Fibroblast of the aortic adventitia (primary cell): ENCODE results near the gene LRRTM1. TPM values are rescaled to one million over a fixed set of nuclear protein-coding genes. Genes with fewer than 3 reads are reported as not detected.

Source experiments
- DNase-seq: peaks from one replicate; pipeline ENCODE4 v3.0.0-alpha.2; 2010; ENCODE audit warnings: low read depth
- H3K4me3 ChIP-seq: 2 replicates; pipeline ENCODE4 v1.5.1; 2011; ENCODE audit warnings: low read depth, mild to moderate bottlenecking, control low read depth, low read length, moderate library complexity
- total RNA-seq: library from RNA; depleted of rRNA; stranded (reverse); fragments of >200 nt; gene quantifications from 2 replicates; pipeline ENCODE4 v1.2.3, GENCODE V29; 2012; ENCODE audit warnings: low replicate concordance
- TF ChIP-seq, protein P1 (sequence below): IDR thresholded peaks from 2 replicates; pipeline ENCODE4 v1.5.1; 2011; ENCODE audit warnings: mild to moderate bottlenecking, low read length, control low read depth, inconsistent platforms; ENCODE audit not compliant: insufficient read depth

LRRTM1 gene
- total RNA-seq, 1 donor: 0.09 TPM

DNA sequence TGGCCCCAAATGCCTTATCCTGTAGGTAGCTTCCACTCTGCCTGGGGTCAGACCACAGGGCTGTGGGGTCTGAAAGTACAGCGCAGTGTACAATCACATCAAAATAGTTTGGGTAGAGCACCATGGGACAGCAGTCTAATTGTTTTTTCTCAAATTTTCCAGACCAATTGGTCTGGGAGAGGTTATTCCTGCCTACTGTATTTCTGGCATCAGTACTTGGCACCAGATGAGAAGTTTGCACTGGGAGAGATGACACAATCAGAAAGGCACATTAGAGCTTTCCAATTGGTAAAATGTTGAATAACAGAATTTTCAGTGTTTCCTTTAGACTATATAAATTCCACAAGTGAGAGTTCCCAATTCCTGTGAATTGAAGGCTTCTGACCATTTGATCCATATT is 30.9 kb upstream of the LRRTM1 start:
- DNase-seq: no peak
- no peak overlapping the region for H3K4me3 ChIP-seq
- TF ChIP-seq, protein P1, sequence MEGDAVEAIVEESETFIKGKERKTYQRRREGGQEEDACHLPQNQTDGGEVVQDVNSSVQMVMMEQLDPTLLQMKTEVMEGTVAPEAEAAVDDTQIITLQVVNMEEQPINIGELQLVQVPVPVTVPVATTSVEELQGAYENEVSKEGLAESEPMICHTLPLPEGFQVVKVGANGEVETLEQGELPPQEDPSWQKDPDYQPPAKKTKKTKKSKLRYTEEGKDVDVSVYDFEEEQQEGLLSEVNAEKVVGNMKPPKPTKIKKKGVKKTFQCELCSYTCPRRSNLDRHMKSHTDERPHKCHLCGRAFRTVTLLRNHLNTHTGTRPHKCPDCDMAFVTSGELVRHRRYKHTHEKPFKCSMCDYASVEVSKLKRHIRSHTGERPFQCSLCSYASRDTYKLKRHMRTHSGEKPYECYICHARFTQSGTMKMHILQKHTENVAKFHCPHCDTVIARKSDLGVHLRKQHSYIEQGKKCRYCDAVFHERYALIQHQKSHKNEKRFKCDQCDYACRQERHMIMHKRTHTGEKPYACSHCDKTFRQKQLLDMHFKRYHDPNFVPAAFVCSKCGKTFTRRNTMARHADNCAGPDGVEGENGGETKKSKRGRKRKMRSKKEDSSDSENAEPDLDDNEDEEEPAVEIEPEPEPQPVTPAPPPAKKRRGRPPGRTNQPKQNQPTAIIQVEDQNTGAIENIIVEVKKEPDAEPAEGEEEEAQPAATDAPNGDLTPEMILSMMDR: no peak

DNA sequence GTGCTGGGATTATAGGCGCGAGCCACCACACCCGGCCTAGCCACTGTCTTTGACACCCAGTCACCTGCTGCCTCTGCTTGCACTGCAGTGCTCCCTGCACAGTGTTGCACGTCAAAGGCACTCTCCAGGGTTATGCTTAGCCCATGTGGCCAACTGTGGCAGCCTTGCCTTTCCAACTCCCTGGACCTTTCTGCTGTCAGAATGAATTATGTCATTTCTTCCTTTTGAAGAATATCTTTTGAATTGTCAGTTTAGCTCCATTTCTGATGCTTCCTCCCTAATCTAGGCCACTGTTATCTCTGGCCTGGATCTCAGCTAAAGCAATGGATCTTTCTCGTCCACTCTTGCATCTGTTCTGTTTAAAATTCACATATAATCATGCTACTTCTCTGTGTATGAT is 29.3 kb upstream of the LRRTM1 start:
- no peak for DNase-seq
- TF ChIP-seq, protein P1: no peak
- H3K4me3 ChIP-seq: no peak overlapping the region

DNA sequence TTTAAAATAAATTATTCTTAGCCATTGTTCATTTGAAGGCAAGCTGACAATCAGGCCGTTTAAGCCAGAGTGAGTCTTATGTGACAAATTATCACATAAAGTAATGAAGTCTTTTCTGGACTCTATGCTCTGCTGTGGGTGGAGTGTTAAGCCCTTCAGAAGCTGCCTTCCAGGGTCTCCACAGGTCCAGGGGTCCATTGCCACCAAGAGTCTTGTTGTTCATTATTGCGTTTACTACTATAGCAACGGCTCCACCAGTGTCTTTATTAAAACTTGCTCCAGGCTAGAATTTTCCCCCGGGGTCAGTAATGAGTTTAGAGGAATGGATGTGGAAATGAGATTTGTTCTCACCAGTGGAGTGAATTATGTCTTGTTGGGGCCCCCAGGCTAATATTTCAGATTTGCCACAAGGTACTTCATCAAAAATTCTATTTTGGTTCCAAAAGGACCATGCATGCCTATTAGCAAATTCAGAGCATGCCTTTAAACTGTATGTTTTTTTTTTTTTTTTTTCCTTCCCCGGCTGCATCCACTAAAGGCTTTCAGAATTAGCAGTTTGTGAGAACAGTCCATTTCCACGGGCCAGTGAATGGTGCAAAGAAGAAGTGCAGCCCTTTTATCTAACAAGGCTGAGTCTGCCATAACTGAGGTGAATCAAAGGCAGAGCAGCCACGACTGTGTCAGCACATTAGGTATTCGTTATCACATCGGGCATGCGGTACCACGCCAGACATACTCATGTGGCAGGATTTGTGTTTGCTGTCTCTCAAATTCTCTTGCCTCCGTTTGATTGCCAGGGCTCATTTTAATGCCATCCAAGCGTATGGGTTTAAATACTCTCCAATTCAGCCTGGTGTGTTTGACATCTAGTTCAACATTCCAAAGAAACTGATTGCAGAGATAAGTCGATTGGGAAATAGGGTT is 26.2 kb upstream of the LRRTM1 start:
- TF ChIP-seq, protein P1: no peak
- H3K4me3 ChIP-seq: no peak overlapping the region
- DNase-seq: no peak

DNA sequence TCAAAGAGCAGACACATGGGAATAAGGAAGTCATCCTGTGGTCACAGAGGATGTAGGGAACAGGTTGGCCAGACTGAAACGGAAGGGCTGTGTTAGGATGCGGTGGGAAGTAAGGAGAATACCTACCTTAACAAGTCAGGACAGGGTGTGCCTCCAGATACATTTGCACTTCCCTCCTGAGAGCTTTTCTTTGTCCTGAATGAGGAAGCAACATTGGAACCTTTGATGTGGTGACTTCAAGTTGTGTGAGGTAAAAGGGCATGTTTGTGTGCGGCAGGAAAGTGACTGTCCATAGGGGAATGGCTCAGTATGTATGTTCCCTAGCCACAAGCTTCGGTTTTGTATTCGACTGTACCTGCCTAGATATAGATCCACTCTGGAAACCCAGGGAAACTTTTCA is 24.9 kb upstream of the LRRTM1 start:
- H3K4me3 ChIP-seq: no peak overlapping the region
- no peak for DNase-seq
- TF ChIP-seq, protein P1: no peak

DNA sequence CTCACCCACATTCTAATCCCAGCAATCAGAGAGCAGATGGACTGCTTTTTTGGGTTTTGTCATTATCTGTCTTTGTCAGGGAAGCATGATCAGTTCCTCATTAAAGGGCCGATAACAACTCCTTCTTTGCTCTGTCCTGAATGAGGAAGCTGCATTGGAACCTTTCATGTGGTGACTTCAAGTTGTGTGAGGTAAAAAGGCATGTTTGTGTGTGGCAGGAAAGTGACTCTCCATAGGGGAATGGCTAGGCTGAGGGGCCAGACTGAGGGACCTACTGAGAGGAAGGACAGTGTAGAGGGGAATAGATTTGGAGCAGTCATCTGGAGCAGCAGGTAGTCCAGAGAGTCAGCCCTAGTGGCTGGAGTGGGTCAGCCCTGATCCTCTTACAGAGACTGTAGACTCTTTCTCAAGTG is 23.6 kb upstream of the LRRTM1 start:
- TF ChIP-seq, protein P1: no peak
- DNase-seq: no peak
- H3K4me3 ChIP-seq: no peak overlapping the region

DNA sequence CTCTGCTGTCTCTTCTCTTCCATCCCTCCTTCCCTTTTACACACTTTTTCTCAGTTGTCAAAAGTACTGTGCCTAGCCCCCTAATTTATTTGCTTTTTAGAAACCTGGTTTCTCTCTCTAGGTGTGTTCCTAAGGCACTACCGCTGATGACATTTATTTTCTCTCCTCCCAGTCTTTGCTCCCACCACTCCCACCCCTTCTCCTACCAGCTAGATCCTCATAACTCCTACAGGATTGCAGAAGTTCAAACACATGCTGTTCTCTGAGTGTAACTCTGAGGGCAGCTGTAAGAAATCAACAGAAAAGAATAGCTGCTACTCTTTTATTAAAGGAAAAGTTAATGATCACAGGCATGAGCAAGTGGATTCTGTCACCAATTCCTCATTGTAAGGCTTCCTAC is 22.3 kb upstream of the LRRTM1 start:
- TF ChIP-seq, protein P1: no peak
- no peak overlapping the region for H3K4me3 ChIP-seq
- no peak for DNase-seq
